Renal cortex interstitium (tissue), 15 donors: ENCODE measurements around the gene HAVCR1. TPM values are rescaled to one million over a fixed set of nuclear protein-coding genes. Genes with fewer than 3 reads are reported as not detected.

ENCODE experiments used
- DNase-seq, 11 donors: peaks; one replicate each; pipeline ENCODE4 v3.0.0-alpha.2; 2013; ENCODE audit warnings: low read depth in 9 of 11, low spot score in 4 of 11; ENCODE audit errors: extremely low read depth in 1 of 11
- long read RNA-seq, 16 experiments: transcript quantifications; one replicate each; lab custom pipeline, GENCODE V29; 2026
- polyA plus RNA-seq, 3 donors: library from polyadenylated mRNA; unstranded; fragments of 120-200 nt; gene quantifications; one replicate each; pipeline ENCODE4 v1.2.1, GENCODE V29; 2013; ENCODE audit not compliant: insufficient read length in 3 of 3

The HAVCR1 gene
- 1 to 10 TPM in 2 of 3 donors, under 1 TPM in 1; 0.72 to 7.0 (median 2.8) TPM for polyA plus RNA-seq
- long read RNA-seq, donor 1 = 0 reads
- long read RNA-seq, donor 2 = 0 reads
- long read RNA-seq, donor 3 = 0 reads
- long read RNA-seq, donor 4 = 0 reads
- long read RNA-seq, donor 5 = 0 reads
- long read RNA-seq, donor 6 = 0 reads
- long read RNA-seq, donor 7, partial matches to known transcripts = 0 of 1 reads
- long read RNA-seq, donor 7, other reads (novel, unspliced or antisense) = 0 of 1 reads
- long read RNA-seq, donor 8 = 0 reads
- long read RNA-seq, donor 9 = 0 reads
- long read RNA-seq, donor 10, partial matches to known transcripts = 0 of 1 reads
- long read RNA-seq, donor 10, other reads (novel, unspliced or antisense) = 0 of 1 reads
- long read RNA-seq, donor 11 = 0 reads
- long read RNA-seq, donor 12 = 0 reads
- long read RNA-seq, donor 13 = 0 reads
- long read RNA-seq, donor 14, partial matches to known transcripts = 0 of 1 reads
- long read RNA-seq, donor 14, other reads (novel, unspliced or antisense) = 0 of 1 reads
- long read RNA-seq, donor 15 = 0 reads
- long read RNA-seq, donor 16 = 0 reads

DNA sequence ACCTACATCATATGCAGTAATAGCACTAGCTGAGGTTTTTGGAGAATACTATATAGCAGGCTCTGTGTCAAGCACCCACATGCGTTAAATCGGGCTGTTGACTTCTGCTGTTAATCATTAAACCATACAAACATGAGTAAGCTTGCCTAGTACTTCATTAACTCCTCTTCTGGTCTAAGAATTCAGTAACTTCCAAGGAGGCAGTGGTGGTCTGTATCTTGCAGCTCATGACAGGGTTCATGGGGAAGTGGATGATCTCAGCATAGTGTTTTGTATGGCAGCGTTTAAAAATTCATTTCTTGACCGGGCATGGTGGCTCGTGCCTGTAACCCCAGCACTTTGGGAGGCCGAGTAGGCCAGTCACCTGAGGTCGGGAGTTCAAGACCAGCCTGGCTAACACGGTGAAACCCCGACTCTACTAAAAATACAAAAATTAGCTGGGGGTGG is at the start of gene HAVCR1:
Gene HAVCR1, minus strand, starts transcription at position 24 of the 447 bp plus-strand sequence. CDS start 1,173 bp downstream, outside the sequence.
- peak in 5 of 11 donors; percentile 27 to 57 (median 46) for DNase-seq

DNA sequence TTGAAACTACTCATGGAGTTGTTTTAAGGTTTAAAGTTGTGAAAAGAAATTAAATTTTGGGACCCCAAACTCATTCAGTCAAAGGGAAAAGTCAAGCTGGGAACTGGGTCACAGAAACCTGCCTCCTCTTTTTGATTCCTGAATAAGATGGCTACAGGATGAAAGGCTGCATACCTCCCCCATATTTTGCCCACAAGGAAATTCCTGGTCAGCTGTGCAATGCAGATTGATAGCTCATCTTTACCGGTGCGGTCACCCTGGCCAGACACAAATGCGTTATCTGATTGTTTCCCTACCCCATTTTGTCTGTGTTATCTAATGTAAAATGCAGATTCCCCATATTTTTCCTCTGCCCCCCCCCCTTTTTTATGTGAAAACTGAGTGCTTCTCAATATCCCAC is 48.6 kb upstream of the HAVCR1 start:
- no peak for DNase-seq

DNA sequence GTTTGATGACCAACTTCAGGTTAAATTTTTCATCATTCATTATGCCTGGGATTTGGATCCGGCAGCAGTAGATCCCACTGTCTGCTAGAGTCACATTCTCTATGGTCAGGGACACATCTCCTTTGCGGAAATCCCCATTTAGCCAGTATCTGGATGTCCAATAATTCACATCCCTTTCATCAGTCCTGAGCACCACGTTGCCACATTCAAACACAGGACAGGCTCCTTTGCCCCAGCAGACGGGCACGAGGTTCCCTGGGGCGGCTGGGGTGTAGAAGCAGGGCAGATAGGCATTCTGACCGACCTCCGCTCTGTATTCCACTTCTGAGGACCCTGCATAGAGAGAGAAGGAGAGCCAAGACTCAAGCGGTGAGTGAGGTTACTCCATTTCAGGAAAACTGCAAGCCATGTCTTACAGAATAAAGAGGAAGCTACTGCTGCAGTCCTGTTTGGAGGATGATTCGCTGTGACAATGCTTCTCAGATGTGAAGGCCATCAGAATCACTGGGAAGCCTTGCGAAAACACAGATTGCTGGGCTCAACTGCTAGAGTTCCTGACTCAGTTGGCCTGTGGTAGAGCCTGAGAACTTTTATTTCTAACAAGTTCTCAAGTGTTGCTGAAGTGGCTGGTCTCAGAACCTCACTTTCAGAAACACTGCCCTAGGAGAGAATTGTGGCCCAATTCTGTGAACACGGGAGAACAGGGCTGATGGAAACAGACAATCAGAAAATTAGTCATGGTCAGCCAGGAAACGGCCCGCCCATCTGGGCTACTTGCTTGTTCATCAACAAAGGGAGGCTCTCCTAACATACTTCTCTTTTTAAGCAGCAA is 47.9 kb upstream of the HAVCR1 start:
- no peak for DNase-seq

DNA sequence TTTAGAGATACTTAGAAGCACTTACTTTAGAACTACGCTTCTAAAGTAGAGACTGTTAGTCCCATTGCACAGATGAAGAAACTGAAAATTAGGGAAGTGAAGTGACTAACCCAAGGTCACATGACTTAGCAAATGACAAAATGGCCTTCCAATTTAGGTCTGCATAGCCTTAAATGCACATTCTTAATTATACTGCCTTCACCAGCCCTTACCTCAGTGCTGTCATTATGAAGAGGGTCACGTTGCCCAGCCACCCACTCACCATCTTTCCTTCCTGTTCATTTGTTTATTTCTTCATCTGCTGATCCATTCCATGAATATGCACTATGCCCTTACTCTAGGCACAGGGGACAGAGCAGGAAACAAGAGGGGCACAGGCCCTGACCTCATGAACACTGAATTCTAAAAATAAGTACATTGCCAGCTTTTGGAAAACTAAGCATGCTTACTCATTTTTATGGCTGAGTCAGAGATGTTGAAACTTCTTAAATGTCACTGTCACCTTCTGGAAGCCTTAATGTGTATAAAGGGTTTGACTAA is 41.3 kb upstream of the HAVCR1 start:
- no peak for DNase-seq

DNA sequence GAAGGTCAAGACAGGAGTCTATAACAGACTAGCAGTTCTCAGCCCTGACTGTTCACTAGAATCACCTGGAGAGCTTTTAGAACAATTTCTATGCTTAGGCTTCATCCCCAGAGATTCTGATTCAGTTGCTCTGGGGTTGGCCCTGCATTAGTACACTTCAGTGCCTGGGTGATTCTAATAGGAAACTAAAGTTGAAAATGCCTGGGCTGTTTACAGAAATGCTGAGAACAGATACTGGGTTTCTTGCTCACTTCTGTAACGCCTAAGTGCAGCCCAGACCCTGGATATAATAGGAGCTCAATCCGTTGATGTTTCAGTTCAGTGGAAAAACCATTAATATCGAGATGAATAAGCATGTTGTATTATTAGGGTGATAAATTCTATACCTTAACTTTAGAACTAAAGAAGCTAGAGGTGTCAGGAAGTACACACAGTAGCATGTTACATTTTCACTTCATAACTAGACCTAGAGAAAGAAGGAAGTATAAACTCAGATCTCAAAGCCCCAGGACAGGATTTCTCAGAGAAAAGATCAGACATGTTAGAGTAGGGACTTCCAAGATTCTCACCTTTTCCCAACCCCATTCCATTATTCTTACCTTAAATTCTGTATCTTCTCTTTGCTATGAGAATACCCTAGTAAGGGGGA is 29.6 kb upstream of the HAVCR1 start:
- DNase-seq = no peak

DNA sequence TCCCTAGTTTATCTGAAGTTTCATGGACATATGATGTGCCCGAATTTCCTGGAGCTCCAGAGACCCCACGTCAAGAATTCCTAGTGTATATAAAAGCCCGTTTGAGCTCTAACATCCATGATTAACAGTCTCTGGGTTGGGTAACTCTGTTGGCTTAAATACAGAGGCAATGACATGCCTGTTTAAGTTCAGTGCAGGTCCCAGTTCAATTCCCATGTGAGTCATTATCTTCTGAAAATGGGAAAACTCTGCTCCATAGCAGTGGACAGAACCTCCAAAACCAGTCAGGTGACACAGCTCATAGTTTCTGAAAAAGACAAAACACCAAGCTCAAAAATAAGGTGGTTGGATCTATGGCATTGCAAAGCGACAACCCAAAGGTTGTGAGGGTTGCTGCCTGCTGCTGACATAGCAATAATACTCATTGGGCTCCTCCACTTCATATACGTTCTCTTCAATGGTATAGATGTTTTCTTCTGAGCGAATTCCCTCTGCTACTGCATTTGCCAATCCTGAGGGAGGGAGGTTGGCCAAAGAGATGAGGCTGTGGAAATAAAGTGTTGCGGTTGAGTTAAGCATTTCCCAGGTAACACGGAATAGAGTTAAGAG is 27.9 kb upstream of the HAVCR1 start:
- DNase-seq = no peak

DNA sequence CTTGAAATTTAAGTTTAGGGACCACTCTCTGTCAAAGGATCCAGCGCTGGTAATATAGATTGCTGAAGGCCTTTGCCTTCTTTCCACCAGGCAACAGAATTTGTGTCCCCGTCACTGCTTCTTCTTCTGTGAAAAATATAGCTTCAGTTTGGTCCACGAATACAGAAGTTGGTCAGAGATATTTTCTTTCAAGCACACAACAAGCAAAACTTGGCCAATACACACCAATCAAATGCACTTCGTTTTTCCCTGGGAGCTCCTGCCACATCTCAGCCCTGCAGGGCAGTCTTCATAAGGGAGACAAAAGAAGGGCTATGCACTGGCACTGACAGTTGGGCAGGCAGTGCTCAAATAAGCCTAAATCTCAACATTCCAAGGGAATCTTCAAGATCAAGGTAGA is 27.0 kb upstream of the HAVCR1 start:
- no peak for DNase-seq

DNA sequence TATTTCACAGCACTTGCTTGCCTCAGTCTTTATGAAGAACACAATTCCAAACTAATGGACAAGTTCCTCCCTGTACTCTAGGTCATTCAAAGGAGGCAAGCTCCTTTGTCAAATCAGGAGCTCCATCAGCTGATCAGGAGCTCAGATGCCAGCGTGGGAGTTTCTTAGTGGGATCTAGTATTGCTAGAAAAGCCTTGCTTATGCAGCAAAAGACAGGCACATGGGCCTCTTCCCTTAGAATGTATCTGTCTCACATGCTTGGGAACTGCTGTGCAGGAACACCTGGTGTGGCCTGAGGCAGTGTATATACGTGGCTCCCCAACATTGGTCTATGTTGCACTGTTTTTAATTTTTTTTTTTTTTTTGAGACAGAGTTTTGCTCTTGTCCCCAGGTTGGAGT is 21.4 kb upstream of the HAVCR1 start:
- DNase-seq = peak in 4 of 11 donors; percentile 12 to 29 (median 20)

DNA sequence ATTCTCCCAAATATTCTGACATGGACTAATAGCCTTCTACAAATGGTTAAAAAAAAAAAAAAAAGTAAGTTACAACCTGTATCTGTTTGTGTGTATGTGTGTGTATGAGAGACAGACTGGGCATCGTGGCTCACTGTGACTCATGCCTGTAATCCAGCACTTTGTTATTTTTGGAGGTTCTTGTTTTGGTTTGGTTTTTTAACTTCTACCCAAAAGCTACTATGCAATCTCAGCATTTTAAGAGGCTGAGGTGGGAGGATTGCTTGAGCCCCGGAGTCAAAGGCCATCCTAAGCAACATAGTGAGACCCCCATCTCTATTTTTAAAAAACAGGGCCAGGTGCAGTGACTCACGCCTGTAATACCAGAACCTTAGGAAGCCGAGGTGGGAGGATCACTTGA is 17.6 kb upstream of the HAVCR1 start:
- DNase-seq = no peak

DNA sequence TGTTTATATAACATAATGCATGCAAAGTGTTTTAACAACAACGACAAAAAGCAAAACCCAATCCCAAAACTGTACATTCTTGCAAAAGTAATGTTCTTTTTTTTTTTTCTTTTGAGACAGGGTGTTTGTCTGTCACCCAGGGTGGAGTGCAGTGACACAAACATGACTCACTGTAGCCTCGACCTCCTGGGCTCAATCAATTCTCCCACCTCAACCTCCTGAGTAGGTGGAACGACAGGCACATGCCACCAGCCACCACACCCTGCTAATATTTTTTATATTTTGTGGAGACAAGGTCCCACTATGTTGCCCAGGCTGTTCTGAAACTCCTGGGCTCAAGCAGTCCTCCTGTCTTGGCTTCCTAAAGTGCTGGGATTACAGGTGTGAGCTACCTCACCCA is 13.6 kb upstream of the HAVCR1 start:
- no peak for DNase-seq

DNA sequence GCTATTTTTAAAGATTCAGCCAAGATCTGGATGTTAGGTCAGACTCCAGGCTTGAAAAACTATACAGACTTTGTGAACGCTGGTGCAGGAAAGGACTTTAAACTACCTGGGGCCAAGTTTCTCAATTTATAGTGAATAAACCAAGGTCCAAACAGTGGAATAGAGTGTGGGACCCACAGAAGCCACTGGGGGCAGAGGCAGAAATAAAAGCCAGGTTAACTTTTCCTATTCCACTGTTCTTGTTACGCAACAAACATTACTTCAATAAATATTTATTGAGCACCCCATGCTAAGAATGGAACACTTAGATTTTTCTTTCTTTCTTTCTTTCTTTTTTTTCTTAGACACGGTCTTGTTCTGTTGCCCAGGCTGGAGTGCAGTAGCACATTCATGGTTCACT is 11.0 kb upstream of the HAVCR1 start:
- DNase-seq = no peak

DNA sequence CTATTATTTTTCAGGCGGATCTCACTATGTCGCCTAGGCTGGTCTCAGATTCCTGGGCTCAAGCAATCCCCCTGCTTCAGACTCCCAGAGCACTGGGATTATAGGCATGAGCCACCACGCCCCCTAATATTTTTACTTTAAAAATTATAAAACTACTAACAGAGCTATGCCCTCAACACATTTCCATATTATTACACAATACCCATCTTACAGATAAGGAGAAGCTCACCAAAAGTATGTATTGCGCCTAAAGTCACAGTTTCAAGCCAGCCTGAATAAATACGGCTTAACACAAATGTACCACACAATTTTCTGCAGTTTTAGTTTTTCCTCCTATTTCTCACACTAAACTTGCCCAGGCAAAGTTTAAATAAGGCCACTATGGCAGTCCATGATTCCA is 9.9 kb upstream of the HAVCR1 start:
- no peak for DNase-seq

DNA sequence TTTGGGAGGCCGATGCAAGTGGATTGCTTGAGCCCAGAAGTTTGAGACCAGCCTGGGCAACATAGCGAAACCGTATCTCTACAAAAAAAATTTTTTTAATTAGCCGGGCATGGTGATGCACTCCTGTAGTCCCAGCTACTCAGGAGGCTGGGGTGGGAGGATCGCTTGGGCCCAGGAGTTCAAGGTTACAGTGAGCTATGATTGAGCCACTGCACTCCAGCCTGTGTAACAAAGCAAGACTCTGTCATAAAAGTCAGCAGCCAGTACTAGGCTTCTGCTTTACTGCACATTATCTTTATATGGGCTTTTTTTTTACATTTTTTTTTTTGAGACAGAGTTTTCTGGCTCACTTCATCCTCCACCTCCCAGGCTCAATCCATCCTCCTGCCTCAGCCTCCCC is 9.4 kb upstream of the HAVCR1 start:
- no peak for DNase-seq

DNA sequence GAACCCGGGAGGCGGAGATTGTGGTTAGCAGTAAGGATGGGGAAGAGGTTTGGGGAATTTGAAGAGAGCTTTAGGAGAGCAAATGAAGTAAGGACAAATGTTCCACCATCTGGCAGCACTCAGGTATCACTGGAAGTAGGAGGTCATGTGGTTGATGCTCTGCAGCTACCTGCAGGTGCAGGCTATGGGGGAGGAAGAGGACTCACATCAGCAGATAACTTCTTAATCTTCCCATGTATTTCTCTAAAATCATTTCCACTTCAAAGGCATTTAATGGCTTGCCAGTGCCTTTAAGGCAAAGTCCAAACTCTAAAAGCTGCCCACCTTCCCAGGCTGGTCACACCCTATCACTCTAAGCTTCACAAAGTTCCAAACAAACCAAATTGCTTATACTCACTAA is 8.1 kb upstream of the HAVCR1 start:
- DNase-seq = no peak

DNA sequence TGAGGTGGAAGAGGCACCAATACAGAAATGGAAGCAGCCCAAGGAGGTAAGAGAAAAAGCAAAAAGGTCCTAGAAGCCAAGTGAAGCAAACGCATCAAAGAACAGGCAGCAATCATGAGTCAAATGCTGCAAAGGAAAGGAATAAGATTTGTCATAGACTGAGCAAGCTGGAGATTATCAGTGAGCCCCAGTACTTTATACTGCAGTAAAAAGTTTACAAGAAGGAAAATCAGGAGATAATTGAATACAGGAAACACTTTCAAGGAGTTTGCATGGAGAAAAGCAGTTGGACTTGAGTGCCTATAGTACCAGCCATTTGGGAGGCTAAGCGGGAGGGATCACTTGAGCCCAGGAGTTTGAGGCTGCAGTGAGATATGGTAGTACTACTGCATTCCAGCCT is 7.2 kb upstream of the HAVCR1 start:
- no peak for DNase-seq

DNA sequence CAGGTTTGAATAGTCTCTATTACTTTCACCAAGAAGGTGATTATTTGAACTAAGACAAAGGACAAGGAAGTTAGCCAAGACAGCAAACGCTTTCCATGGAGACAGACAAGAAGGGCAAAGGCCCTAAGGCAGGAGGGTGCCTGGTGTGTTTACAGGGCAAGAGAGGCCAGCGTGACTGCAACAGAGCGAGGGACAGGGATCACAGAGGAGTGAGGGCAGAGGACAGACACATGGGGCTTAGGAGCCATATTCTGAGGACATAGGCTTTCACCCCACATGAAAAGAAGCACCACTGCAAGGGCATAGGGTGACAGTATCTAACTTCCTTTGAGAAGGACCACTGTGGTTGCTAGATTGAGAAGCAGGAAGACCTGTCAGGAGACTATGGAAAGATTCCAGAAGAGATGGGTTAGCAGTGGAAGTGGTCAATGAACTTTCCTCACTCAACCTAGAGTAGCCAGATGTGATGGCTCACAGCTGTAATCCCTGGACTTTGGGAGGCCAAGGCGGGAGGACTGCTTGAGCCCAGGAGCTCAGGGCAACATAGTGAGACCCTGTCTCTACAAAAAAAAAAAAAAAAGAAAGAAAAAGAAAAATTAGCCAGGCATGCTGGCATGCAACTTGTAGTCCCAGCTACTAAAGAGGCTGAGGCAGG is 5.0 kb upstream of the HAVCR1 start:
- no peak for DNase-seq

DNA sequence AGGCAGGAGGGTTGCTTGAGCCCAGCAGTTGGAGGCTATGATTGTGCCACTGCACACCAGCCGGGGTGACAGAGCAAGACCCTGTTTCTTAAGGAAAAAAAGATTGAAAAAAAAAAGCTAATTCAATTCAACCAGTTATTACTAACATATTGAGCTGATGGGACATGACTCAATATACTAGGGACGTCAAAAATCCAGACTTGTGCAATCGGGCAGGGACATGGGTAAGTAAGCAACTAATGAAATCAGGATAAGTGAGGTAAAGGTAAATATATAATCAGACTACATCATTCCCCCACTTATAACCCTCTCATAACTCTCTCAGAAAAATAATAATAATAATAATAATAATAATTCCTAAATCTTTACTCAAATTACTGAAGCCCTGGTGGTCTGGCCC is 975 bp upstream of the HAVCR1 start:
- DNase-seq = no peak
